Cardiac fibroblast (primary cell): ENCODE results near the gene MS4A7.

Source experiments
- DNase-seq, 2 donors: peaks; one replicate each; pipeline versions ENCODE4 v3.0.0 to v3.0.0-alpha.2; 2010; ENCODE audit warnings: low read depth in 2 of 2
- H3K4me3 ChIP-seq, 2 donors: replicated peaks in 1 of 2; 1 replicate in 1 of 2; 2 replicates in 1 of 2; pipeline ENCODE4 v1.5.1; 2011; ENCODE audit warnings: low read depth in 2 of 2, low read length in 2 of 2, mild to moderate bottlenecking in 2 of 2, moderate library complexity in 1 of 2
- TF ChIP-seq, protein P1 (sequence below): IDR thresholded peaks from one replicate; pipeline ENCODE4 v1.5.1; 2011; ENCODE audit warnings: low read depth, mild to moderate bottlenecking, low read length, inconsistent platforms

The MS4A7 gene

DNA sequence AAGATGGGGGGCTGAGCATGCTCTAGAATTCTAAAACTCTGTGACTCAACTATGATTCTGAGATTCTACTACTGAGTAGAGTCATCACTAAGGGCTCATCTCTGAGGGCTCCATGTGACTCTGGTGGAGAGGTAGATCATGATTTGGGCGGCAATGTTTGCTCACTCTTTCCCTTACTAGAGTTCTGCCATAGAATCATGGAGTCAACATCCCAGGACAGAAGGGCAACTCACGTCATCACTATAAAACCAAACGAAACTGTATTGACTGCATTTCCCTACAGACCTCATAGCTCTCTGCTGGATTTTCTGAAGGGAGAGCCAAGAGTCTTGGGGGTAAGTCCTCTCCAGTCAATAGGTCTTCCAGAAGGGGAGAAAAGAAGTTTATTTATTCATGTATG lies 18.1 kb downstream of the MS4A7 start, which contains the start of gene MS4A14:
Gene MS4A14 (plus strand): TSS at position 78 of the 400 bp plus-strand sequence. CDS start 120 bp downstream, at position 198.
- DNase-seq: no peak
- H3K4me3 ChIP-seq: no peak within 1 kb of the TSS
- TF ChIP-seq, protein P1, sequence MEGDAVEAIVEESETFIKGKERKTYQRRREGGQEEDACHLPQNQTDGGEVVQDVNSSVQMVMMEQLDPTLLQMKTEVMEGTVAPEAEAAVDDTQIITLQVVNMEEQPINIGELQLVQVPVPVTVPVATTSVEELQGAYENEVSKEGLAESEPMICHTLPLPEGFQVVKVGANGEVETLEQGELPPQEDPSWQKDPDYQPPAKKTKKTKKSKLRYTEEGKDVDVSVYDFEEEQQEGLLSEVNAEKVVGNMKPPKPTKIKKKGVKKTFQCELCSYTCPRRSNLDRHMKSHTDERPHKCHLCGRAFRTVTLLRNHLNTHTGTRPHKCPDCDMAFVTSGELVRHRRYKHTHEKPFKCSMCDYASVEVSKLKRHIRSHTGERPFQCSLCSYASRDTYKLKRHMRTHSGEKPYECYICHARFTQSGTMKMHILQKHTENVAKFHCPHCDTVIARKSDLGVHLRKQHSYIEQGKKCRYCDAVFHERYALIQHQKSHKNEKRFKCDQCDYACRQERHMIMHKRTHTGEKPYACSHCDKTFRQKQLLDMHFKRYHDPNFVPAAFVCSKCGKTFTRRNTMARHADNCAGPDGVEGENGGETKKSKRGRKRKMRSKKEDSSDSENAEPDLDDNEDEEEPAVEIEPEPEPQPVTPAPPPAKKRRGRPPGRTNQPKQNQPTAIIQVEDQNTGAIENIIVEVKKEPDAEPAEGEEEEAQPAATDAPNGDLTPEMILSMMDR: no peak

DNA sequence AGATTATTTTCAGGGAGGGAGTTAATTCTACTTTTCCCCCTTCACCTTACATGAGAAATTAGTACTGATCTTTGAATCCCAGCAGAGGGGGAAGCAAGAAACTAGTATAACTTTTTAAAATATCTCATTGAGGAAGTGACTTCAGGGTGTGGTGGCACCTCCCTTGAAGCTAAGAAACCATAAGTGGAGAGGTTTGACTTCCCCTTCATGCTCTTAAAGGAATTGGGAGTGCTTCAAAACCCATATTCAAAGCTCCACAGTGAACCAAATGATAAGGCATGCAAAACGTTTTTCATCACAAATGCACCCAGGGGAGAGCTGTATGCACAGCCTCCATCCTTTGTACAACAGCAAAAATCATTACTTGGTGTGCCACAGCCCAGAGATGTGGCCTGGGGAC lies 18.5 kb downstream of the MS4A7 start:
- no peak for DNase-seq
- TF ChIP-seq, protein P1: no peak
- H3K4me3 ChIP-seq: no peak overlapping the region

DNA sequence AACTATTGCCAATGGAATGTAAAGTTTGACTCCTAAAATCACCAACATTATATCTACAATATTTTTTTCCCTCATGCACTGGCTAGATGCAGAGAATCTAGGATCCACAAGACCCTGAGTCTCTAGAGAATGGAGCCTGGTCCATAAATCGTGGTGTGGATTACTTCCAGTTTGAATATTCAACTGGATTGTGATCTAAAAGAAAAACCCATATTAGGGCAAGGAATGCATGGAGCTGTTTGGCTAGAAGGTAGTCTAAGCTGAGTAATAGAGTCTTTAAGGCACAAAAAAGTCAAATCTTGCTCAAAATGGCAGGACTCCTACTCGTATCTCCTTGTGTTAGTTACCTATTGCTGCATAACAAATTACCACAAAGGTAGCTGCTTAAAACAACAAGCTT lies 41.7 kb downstream of the MS4A7 start:
- no peak for DNase-seq
- TF ChIP-seq, protein P1: no peak

DNA sequence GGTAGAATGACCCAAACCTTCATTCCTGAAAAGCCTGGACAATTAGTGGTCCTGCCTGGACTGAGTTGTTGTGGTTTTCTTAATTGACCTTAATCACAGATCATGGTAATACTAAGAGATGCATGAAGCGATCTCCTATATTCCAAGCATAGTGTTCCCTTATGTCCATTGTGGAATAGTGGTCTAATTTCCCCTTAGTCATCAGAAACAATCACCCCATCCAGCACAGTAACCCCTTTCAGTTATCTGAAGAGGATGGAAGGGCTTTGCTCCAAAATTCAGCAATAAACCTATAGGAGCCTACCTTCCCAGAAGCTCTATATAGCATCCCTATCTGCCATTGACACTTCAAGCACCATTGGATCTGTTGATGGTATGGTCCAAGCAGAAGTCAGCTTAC lies 44.3 kb downstream of the MS4A7 start:
- TF ChIP-seq, protein P1: no peak

More for the DNA sequence above, 41.7 kb downstream of the MS4A7 start:
- H3K4me3 ChIP-seq: no peak overlapping the region

DNA sequence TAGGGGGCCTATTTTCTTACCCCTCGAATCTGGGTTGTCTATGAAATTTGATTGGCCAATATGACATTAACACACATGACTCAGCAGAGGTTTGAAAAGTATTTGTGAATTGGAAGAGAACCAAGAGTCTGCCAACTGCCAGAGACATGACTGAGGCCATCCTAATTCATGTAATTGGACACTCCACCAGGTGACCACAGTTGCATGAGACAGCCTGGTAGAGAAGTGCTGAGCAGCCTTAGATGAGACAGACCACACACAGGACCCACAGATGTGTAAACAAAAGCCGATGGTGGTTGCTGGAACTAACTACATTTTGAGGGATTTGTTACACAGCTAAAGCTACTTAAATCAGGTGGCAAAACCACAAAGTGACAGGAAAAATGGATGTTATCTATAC lies 50.2 kb downstream of the MS4A7 start:
- peak in 1 of 2 donors; percentile 0 for DNase-seq
- H3K4me3 ChIP-seq: no peak overlapping the region
- TF ChIP-seq, protein P1: no peak

More for the DNA sequence above, 44.3 kb downstream of the MS4A7 start:
- no peak overlapping the region for H3K4me3 ChIP-seq
- DNase-seq: no peak

DNA sequence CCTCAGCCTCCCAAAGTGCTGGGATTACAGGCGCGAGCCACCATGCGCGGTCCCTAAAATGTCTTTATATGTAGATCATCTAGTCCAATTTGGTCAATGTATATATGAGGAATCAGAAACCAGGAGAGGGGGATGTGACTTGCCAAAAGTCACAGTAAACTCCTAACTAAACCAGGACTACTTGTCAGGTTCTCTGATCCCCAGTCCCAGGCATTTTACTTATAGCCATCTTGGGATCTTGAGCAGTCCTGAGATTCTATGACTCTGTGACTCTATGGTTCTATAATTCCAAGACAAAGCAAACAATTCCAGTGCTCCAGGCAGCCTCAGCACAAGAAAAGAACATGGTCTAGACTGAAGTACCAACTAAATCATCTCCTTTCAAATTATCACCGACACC lies 50.9 kb downstream of the MS4A7 start, which contains the start of gene MS4A5:
Gene MS4A5 (plus strand): TSS at position 301 of the 400 bp plus-strand sequence. CDS start 103 bp downstream, outside the sequence.
- H3K4me3 ChIP-seq: no peak within 1 kb of the TSS
- no peak for DNase-seq
- TF ChIP-seq, protein P1: no peak

DNA sequence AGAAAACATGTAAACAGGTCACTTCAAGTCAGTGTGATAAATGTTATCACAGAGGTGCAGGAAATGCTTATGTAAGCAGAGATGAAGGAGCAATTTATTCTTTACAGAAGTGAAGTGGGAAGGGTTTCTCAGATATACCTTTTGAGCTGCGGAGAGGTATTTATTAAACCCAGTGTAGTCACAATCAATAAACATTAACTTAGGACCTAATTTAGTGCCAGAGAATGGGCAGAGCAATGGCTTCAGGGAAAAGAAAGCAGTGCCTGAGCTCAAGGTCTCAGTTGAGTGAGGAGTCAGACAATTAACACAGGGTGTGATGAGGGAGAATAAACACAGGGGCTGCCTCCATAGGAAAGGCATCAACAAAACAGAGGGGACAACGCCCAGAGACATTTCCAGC lies 52.9 kb downstream of the MS4A7 start:
- no peak for DNase-seq
- no peak overlapping the region for H3K4me3 ChIP-seq
- TF ChIP-seq, protein P1: no peak
